Stimulated activated CD8-positive, alpha-beta memory T cell treated with anti-CD3 and anti-CD28 coated beads, Interleukin-12 subunit alpha, Interleukin-12 subunit beta, amount 100 ng/mL, for 24 hours (primary cell): ENCODE data around the gene DNAJC3.
"Not testable (repeated sequence)": the region's sequence is repeated elsewhere in the genome, so short reads cannot be mapped to it uniquely, and the experiment has no call there.

Experiments used
- DNase-seq: peaks from one replicate; pipeline ENCODE4 v3.0.0-alpha.2; 2020; ENCODE audit errors: extremely low read depth

DNAJC3 gene

GRCh38 chr13:95714142-95714832, 37.3 kb downstream of the DNAJC3 start:
- DNase-seq = no peak

DNA sequence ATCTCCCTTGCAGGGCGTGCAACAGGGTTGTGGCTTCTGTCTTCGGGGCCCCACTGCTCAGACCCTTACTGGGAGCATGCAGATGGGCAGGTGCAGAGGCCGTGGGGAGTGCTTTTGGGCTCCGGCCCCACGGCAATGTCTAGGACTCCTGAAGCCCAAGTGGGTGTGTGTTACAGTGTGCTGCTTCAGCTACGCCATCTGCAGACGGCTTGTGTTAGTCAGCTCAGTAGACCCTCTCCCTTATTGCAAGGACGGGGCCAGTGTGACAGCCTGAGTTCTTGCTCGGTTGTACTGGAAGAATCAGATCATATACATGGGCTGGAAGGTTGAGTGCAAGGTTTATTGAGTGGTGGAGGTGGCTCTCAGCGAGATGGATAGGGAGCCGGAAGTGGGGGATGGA, 39.3 kb downstream of the DNAJC3 start:
- no peak for DNase-seq

DNA sequence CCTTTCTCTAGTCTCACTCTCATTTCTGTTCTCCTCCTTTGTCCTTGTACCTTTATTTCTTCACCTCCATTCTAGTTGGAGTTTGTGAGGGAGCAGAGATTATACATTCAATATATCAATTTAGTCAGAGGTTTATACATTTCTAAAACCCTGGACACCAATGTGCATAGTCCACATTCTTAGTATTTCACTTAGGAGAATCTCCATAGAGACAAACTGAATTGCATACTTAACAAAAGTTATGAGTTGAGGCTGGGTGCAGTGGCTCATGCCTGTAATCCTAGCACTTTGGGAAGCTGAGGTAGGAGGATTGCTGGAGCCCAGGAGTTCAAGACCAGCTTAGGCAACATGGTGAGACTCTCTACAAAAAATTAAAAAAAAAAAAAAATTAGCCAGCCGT, 45.3 kb downstream of the DNAJC3 start:
- no peak for DNase-seq

DNA sequence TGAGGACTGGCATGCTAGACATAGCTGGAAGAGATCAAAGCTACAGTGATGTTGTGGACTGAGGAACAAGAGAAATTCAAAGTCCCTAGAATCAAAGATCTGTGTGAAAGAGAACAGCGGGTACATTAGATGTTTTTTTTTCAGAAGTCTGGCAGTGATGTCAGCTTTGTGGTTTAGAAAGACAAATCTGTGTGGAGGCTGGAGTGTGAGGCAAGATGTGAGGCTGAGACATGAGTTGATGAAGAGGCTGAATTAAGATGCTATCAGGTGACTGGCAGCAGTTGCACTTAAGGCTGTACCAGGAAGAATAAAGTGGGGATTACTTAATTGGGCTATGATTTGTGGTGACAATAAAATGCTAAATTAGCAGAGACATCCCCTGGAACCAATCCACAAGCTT, 46.5 kb downstream of the DNAJC3 start:
- no peak for DNase-seq

DNA sequence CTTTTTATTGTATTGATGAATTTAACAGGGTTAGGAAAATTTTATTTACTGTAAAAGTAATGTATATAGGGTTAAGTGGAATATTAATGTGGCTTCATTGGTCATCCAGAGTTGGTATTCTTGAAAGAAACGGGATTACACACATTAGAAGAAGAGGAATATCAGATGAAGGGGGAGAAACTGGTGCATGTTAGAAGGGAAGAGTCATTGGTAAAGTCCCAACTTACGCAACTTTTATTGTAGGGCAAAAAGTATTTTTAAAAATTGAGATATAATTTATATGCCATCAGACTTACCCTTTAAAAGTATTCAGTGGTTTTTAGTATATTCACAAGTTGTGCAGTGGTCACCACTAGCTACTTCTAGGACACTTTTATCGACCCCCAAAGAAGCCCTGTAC, 47.3 kb downstream of the DNAJC3 start:
- no peak for DNase-seq

DNA sequence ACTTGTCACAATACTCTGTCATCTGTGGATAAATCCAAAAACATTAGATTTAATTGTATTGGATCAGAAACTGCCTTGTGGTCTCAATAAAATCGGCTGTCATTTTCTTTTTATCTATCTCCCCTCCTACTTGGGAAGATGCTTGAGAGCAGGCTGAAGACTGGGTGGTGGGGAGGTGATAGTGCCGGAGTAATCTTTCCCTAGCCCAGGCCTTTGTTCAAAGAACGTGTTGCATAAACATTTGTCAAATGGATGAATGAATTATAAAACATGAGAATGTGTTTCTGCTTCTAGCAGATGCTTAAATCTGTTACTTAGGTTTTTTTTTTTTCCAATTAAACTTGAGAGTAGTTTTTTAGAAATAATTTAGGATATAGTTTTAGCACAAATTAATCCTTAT, 49.9 kb downstream of the DNAJC3 start:
- no peak for DNase-seq

DNA sequence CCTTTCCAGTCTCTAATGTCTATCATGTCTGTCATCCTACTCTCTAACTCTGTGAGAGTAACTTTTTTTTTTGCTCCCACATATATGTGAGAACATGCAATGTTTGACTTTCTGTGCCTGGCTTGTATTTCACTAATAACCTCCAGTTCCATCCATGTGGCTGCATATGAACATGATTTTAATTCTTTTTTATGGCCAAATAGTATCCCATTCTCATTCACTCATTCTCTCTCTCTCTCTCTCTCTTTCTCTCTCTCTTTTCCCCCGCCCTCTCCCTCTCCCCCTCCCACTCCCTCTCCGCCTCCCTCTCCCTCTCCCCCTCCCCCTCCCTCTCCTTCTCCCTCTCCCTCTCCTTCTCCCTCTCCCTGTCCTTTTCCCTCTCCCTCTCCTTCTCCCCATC, 52.0 kb downstream of the DNAJC3 start:
- no peak for DNase-seq

GRCh38 chr13:95734124-95734523, 57.2 kb downstream of the DNAJC3 start:
- no peak for DNase-seq

DNA sequence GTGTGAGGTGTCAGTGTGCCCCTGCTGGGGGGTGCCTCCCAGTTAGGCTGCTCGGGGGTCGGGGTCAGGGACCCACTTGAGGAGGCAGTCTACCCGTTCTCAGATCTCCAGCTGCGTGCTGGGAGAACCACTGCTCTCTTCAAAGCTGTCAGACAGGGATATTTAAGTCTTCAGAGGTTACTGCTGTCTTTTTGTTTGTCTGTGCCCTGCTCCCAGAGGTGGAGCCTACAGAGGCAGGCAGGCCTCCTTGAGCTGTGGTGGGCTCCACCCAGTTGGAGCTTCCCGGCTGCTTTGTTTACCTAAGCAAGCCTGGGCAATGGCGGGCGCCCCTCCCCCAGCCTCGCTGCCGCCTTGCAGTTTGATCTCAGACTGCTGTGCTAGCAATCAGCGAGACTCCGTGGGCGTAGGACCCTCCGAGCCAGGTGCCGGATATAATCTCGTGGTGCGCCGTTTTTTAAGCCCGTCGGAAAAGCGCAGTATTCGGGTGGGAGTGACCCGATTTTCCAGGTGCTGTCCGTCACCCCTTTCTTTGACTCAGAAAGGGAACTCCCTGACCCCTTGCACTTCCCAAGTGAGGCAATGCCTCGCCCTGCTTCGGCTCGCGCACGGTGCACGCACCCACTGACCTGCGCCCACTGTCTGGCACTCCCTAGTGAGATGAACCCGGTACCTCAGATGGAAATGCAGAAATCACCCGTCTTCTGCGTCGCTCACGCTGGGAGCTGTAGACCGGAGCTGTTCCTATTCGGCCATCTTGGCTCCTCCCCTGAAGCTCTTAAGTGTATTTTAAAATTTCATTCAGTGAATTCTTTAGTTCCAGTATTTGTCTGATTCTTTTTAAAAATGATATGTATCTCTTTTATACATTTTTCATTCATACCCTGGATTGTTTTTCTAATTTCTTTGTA, 63.4 kb downstream of the DNAJC3 start:
- not testable (repeated sequence) for DNase-seq

- no peak for DNase-seq
These were observed 64.0 kb downstream of the DNAJC3 start for GRCh38 chr13:95740979-95741320.

DNA sequence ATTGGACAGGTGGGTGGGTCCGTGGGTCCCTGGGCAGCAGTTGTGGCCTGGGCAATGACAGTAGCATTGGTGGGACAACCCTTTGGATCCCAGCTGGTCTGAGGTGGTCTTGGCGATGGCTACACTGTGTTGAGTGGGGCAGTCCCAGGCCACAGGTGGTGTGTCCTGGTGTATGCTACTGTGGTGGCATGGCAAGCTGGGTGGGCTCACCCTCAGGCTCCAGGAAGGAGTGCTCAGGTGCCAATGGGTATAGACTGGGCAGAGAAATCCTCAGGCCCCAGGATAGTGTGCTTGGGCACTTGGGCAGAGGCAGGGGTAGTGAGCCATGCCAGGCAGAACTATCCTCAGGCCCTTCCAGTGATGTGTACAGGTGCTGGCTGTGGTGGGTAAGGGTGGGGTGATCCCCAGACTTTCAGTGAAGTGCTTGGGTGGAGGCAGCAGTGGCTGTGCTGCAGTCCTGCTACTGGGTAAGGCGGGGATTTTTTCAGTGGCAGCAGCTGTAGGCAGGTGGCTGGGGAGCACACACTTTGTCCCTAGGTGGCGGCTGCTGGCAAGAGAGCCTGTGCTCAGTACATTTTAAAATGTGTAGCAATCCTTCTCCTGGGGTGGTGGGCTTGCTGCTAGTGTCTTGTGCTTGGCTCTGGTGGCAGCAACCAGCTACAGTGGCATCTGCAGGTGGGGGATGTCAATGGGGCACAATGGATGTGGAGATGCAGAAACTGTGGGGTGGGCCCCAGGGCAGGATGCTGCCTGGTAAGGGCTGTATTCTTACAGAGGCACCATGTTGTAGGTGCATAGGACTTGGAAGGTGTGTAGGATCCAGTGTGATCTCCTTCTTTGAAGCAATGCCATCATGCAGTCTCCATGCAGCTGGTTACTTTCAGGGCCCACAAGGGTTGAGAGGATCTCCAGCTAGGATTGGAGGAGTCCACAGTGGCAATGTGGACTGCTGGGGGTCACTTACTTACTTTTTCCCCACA, 64.9 kb downstream of the DNAJC3 start:
- DNase-seq = no peak

DNA sequence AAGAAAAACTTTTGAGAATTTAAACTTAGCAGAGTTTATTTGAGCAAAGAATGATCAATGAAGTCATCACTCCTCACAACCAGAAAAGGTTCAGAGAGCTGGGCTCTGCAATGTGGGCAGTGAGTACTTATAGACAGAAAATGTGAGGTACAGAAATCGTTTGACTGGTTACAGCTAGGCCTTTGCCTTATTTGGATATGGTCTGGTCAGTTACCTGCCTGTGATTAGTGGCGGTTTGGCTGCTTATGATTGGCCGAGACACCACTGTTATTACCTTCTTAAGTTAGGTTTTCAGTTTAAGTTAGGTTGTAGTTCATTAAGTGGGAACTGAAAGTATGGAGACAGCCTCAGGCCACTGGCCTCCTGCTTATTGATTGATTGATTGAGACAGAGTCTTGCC, 66.3 kb downstream of the DNAJC3 start:
- DNase-seq = no peak

- DNase-seq = no peak
These were observed 68.3 kb downstream of the DNAJC3 start for GRCh38 chr13:95745289-95745688.

DNA sequence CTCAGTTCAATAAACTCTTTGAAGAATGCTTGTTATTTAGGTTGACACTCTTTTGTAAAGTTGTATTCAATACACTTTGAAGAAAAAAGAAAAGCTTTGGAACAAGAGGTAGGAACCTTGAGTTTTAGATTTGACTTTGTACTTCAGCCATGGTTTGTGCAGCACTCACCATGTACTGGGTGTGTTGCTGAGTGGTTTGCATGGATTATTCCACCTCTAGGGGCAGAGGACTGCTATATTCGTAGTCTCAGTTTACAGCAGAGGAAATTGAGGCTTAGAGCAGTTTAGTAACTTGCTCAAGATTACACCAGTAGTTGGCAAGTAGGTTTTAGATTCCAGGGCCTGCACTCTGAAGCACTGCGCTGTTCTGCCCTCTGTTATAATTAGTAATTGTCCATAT, 68.8 kb downstream of the DNAJC3 start:
- no peak for DNase-seq

GRCh38 chr13:95749545-95749944, 72.6 kb downstream of the DNAJC3 start:
- no peak for DNase-seq

- DNase-seq = no peak
These were observed 75.7 kb downstream of the DNAJC3 start for GRCh38 chr13:95752677-95753076.

GRCh38 chr13:95754069-95754468, 77.1 kb downstream of the DNAJC3 start:
- DNase-seq = no peak

GRCh38 chr13:95756072-95756471, 79.1 kb downstream of the DNAJC3 start:
- no peak for DNase-seq

DNA sequence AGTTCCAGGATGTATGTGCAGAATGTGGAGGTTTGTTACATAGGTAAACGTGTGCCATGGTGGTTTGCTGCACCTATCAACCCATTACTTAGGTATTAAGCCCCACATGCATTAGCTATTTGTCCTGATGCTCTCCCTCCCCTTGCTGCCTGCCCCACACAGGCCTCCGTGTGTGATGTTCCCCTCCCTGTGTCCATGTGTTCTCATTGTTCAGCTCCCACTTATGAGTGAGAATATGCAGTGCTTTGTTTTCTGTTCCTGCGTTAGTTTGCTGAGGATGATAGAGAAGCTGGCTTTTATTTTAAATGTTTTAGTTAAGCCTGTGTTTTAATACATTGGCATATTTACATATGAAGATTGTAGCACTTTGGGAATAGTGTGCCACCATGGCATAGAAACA, 85.7 kb downstream of the DNAJC3 start:
- not testable (repeated sequence) for DNase-seq

- DNase-seq = no peak
These were observed 86.7 kb downstream of the DNAJC3 start for GRCh38 chr13:95763601-95764000.

DNA sequence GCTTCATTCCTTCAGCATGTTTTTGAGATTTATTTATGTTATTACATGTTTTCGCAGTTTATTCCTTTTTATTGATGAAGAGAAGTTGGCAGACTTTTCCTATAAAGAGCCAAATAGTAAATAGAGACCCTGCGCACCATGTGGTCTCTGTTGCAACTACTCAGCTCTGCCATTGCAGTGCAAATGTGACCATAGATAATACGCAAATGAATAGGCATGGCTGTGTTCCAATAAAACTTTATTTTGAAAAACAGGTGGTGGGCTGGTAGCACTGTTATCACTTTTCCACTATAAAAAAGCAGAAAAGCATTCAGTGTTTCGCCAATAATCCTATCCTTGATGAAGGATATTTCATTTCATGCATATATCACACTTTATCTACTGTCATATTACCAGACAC, 95.0 kb downstream of the DNAJC3 start:
- DNase-seq = no peak

DNA sequence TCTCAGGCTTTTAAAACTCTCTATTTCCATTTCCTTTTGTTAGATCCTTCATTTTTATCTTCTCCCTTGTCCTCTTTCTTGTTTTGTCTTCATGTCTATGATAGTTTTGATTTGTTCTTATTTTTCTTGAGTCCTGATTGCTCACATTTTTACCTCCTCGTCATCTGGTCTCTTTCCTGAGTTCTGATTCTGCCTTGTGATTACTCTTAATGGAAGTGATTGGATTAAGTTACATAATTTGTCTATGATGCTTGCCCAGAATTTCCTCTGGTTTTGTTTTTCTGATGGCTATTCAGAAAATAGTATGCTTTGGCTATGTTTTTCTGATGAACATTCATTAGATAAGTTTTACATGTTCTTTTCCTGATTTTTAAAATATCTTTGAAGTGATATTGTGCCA, 102.6 kb downstream of the DNAJC3 start:
- DNase-seq = no peak
